ENCODE data around the gene RUNX3.

The RUNX3 gene

GRCh38 chr1:24856787-24857506, 73.1 kb downstream of the RUNX3 start:
- no peak overlapping the region for H3K4me2 ChIP-seq (ENCODE audit: low read length)
- H3K79me2 ChIP-seq (ENCODE audit: control insufficient read depth, low read length), result no peaks in the 10 kb centered on the region
- no peaks in the 10 kb centered on the region for H3F3A ChIP-seq (ENCODE audit: control insufficient read depth, insufficient read depth)
- no peaks in the 10 kb centered on the region for H4K20me1 ChIP-seq (ENCODE audit: control insufficient read depth, insufficient read depth, low read depth, low read length)
- no peaks in the 10 kb centered on the region for H3K4me1 ChIP-seq (ENCODE audit: control insufficient read depth, low read length)
- no peak for TF ChIP-seq EZH2phosphoT487 (IDR thresholded peaks at IDR 0.05; ENCODE audit: borderline replicate concordance, low read length)
- no peak for TF ChIP-seq CTCF (IDR thresholded peaks at IDR 0.05; ENCODE audit: low read depth, low read length, poor library complexity, severe bottlenecking)
- no peaks in the 10 kb centered on the region for H3K9me3 ChIP-seq (ENCODE audit: control insufficient read depth, insufficient read depth, low read length)
- no peaks in the 10 kb centered on the region for H3K36me3 ChIP-seq (ENCODE audit: control insufficient read depth, low read length)
- no peak overlapping the region for H3K27ac ChIP-seq (ENCODE audit: low read depth, low read length)
- H3K4me3 ChIP-seq (ENCODE audit: low read length), result no peak overlapping the region
- 0 out of 2 replicates have a peak, but pooled peaks cover 3% of the 10 kb centered on the region for H3K27me3 ChIP-seq (ENCODE audit: control insufficient read depth, low read length)
- H3K9me2 ChIP-seq (replicated peaks; ENCODE audit: control insufficient read depth, low read length), result no peaks in the 10 kb centered on the region

DNA sequence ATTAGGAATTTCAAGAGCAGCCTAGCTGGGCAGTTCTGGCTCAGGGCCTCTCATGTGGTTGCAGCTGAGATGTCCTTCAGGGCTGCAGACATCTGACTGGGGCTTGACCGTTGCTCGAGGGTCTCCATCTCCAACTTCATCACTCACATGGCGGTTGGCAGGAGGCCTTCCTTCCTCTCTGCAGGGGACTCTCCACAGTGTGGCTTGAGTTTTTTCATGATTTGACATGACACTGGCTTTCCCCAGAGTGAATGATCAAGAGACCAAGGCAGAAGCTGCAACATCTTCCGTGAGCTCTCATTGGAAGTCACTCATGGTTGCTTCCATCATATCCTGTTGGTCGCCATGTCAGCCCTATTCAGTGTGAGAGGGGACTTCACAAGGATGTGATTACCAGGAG, 74.6 kb downstream of the RUNX3 start:
- H3K4me2 ChIP-seq (ENCODE audit: low read length), result no peak overlapping the region

GRCh38 chr1:24853649-24854048, 76.4 kb downstream of the RUNX3 start:
- Histone ChIP-seq H3K4me2 (ENCODE audit: low read length) (no peak overlapping the region), H3K4me1 (ENCODE audit: control insufficient read depth, low read length) (peaks cover 9% of the 10 kb centered on the region), H3K27ac (ENCODE audit: low read depth, low read length) (no peak overlapping the region), H3K4me3 (ENCODE audit: low read length) (no peak overlapping the region), H3K27me3 (ENCODE audit: control insufficient read depth, low read length) (0 out of 2 replicates have a peak, but pooled peaks cover 2% of the 10 kb centered on the region), H3K9me2 (replicated peaks; ENCODE audit: control insufficient read depth, low read length) (no peaks in the 10 kb centered on the region), H3K9me3 (ENCODE audit: control insufficient read depth, insufficient read depth, low read length) (no peaks in the 10 kb centered on the region), H3K36me3 (ENCODE audit: control insufficient read depth, low read length) (no peaks in the 10 kb centered on the region), H4K20me1 (ENCODE audit: control insufficient read depth, insufficient read depth, low read depth, low read length) (no peaks in the 10 kb centered on the region), H3F3A (ENCODE audit: control insufficient read depth, insufficient read depth) (peaks cover 8% of the 10 kb centered on the region; the same call in 1 of the 2 replicates), H3K79me2 (ENCODE audit: control insufficient read depth, low read length) (no peaks in the 10 kb centered on the region)
- no peak for TF ChIP-seq EZH2phosphoT487 (IDR thresholded peaks at IDR 0.05; ENCODE audit: borderline replicate concordance, low read length)
- TF ChIP-seq CTCF (IDR thresholded peaks at IDR 0.05; ENCODE audit: low read depth, low read length, poor library complexity, severe bottlenecking), result no peak

More for the DNA sequence above, 74.6 kb downstream of the RUNX3 start:
- 0 out of 2 replicates have a peak, but pooled peaks cover 3% of the 10 kb centered on the region for H3K27me3 ChIP-seq (ENCODE audit: control insufficient read depth, low read length)
- H4K20me1 ChIP-seq (ENCODE audit: control insufficient read depth, insufficient read depth, low read depth, low read length), result no peaks in the 10 kb centered on the region
- no peak for TF ChIP-seq CTCF (IDR thresholded peaks at IDR 0.05; ENCODE audit: low read depth, low read length, poor library complexity, severe bottlenecking)
- no peak for TF ChIP-seq EZH2phosphoT487 (IDR thresholded peaks at IDR 0.05; ENCODE audit: borderline replicate concordance, low read length)
- no peak overlapping the region for H3K4me3 ChIP-seq (ENCODE audit: low read length)
- H3K9me2 ChIP-seq (replicated peaks; ENCODE audit: control insufficient read depth, low read length), result no peaks in the 10 kb centered on the region
- H3K4me1 ChIP-seq (ENCODE audit: control insufficient read depth, low read length), result peaks cover 4% of the 10 kb centered on the region; the same call in 1 of the 2 replicates
- H3F3A ChIP-seq (ENCODE audit: control insufficient read depth, insufficient read depth), result no peaks in the 10 kb centered on the region; the same call in 1 of the 2 replicates
- H3K9me3 ChIP-seq (ENCODE audit: control insufficient read depth, insufficient read depth, low read length), result no peaks in the 10 kb centered on the region
- H3K36me3 ChIP-seq (ENCODE audit: control insufficient read depth, low read length), result no peaks in the 10 kb centered on the region
- no peak overlapping the region for H3K27ac ChIP-seq (ENCODE audit: low read depth, low read length)
- no peaks in the 10 kb centered on the region for H3K79me2 ChIP-seq (ENCODE audit: control insufficient read depth, low read length)
